Endothelial cell of umbilical vein (primary cell): Measurements from ENCODE around the gene IL18. TPM values are rescaled to one million over a fixed set of nuclear protein-coding genes. Genes with fewer than 3 reads are reported as not detected.

Experiments used
- BruUV-seq: library from RNA; stranded (reverse); fragments of 400-500 nt; replicated peaks from 2 replicates; lab custom pipeline; 2021; lab: Mats Ljungman, UMichigan
- CTCF ChIA-PET: fragments of 300-600, 350-600 bp; sonication (Branson Sonifier 250); formaldehyde crosslinking; loops from one replicate; lab custom pipeline; 2021; ENCODE audit warnings: antibody characterized with exemption, inconsistent platforms; lab: Charles Lee
- POLR2A ChIA-PET: fragments of 300-600, 350-600 bp; sonication (Branson Sonifier 250); formaldehyde crosslinking; loops from one replicate; lab custom pipeline; 2021; ENCODE audit warnings: antibody characterized with exemption, inconsistent platforms; lab: Charles Lee
- DNase-seq: peaks from one replicate; pipeline ENCODE4 v3.0.0-alpha.2; 2011; ENCODE audit warnings: low read depth, low spot score
- FAIRE-seq: peaks from 2 replicates; lab custom pipeline; 2011; peaks lifted over from hg19 to GRCh38; lab: Jason Lieb, UNC
- H2AFZ ChIP-seq: 2 replicates; pipeline ENCODE4 v1.6.0; 2012; ENCODE audit warnings: low read depth, low read length, control low read depth, inconsistent platforms
- H3K27ac ChIP-seq: 2 replicates; pipeline ENCODE4 v1.5.1; 2011; ENCODE audit warnings: low read depth, mild to moderate bottlenecking, control low read depth, low read length, moderate library complexity; ENCODE audit not compliant: insufficient read depth
- H3K27me3 ChIP-seq, 2 experiments: 2 replicates each; pipeline versions ENCODE4 v1.6.0 to v1.6.1; 2011; ENCODE audit warnings: low read length in 2 of 2, mixed read lengths in 1 of 2; ENCODE audit not compliant: control insufficient read depth in 2 of 2, insufficient read depth in 2 of 2
- H3K36me3 ChIP-seq, 2 experiments: 2 replicates in 1 of 2; 3 replicates in 1 of 2; pipeline ENCODE4 v1.5.1; 2011; ENCODE audit warnings: low read length in 2 of 2, mild to moderate bottlenecking in 1 of 2, moderate library complexity in 1 of 2; ENCODE audit not compliant: control insufficient read depth in 2 of 2, insufficient read depth in 2 of 2; ENCODE audit errors: extremely low read depth in 1 of 2
- H3K4me1 ChIP-seq: 3 replicates; pipeline ENCODE4 v1.5.1; 2011; ENCODE audit warnings: mild to moderate bottlenecking, low read length; ENCODE audit not compliant: control insufficient read depth, insufficient read depth; ENCODE audit errors: extremely low read depth
- H3K4me2 ChIP-seq: 2 replicates; pipeline ENCODE4 v1.6.1; 2011; ENCODE audit warnings: low read length, control low read depth, mixed read lengths; ENCODE audit not compliant: insufficient read depth
- H3K4me3 ChIP-seq, 3 experiments: fragments of 200-600 bp in 1 of 3; sonication (generic), shearing (Covaris generic) in 1 of 3; replicated peaks in 1 of 3; 2 replicates each; pipeline ENCODE4 v1.5.1; 2011 to 2016; ENCODE audit warnings: control low read depth in 3 of 3, low read length in 3 of 3, mild to moderate bottlenecking in 2 of 3, inconsistent platforms in 1 of 3, low read depth in 1 of 3, moderate library complexity in 1 of 3; ENCODE audit not compliant: insufficient read depth in 1 of 3
- H3K79me2 ChIP-seq: 2 replicates; pipeline ENCODE4 v1.6.0; 2012; ENCODE audit warnings: low read length, inconsistent platforms; ENCODE audit not compliant: control insufficient read depth, insufficient read depth
- H3K9ac ChIP-seq: replicated peaks from 2 replicates; pipeline ENCODE3; 2011; ENCODE audit warnings: low read length, control low read depth; ENCODE audit not compliant: insufficient read depth; ENCODE audit errors: extremely low read depth
- H3K9me1 ChIP-seq: replicated peaks from 3 replicates; pipeline ENCODE4 v1.6.0; 2011; ENCODE audit warnings: mild to moderate bottlenecking, low read length; ENCODE audit not compliant: control insufficient read depth, insufficient read depth; ENCODE audit errors: extremely low read depth
- H3K9me3 ChIP-seq: replicated peaks from 2 replicates; pipeline ENCODE4 v1.5.1; 2012; ENCODE audit warnings: low read length, inconsistent platforms; ENCODE audit not compliant: control insufficient read depth, insufficient read depth
- H4K20me1 ChIP-seq: replicated peaks from 2 replicates; pipeline ENCODE3; 2011; ENCODE audit warnings: mild to moderate bottlenecking, low read length; ENCODE audit not compliant: control insufficient read depth, insufficient read depth; ENCODE audit errors: extremely low read depth
- CTCF ChIP-seq, 2 donors: IDR thresholded peaks; 1 replicate in 1 of 2; 2 replicates in 1 of 2; pipeline ENCODE4 v1.5.1; 2011; ENCODE audit warnings: low read length in 2 of 2, mild to moderate bottlenecking in 2 of 2, moderate library complexity in 2 of 2, control low read depth in 1 of 2, inconsistent platforms in 1 of 2, low read depth in 1 of 2; ENCODE audit not compliant: insufficient read depth in 1 of 2; ENCODE audit errors: extremely low read depth in 1 of 2
- EZH2 ChIP-seq: IDR thresholded peaks from 2 replicates; pipeline ENCODE4 v1.6.1; 2012; ENCODE audit warnings: borderline replicate concordance, low read depth, mild to moderate bottlenecking, moderate library complexity, low read length, inconsistent platforms; ENCODE audit not compliant: severe bottlenecking
- FOS ChIP-seq: IDR thresholded peaks from 2 replicates; pipeline ENCODE4 v1.6.1; 2011; ENCODE audit warnings: mild to moderate bottlenecking, low read length, moderate library complexity, borderline replicate concordance; ENCODE audit not compliant: insufficient read depth
- GATA2 ChIP-seq: IDR thresholded peaks from 2 replicates; pipeline ENCODE4 v1.7.0; 2011; ENCODE audit warnings: low read depth, mild to moderate bottlenecking, moderate library complexity, mixed read lengths, low read length; ENCODE audit not compliant: insufficient read length, insufficient read depth
- JUN ChIP-seq: IDR thresholded peaks from 2 replicates; pipeline ENCODE4 v1.6.1; 2011; ENCODE audit warnings: borderline replicate concordance, low read depth; ENCODE audit not compliant: insufficient read length, insufficient read depth
- MYC ChIP-seq: IDR thresholded peaks from one replicate; pipeline ENCODE4 v1.6.1; 2011; ENCODE audit warnings: mild to moderate bottlenecking, low read depth, low read length
- POLR2A ChIP-seq: IDR thresholded peaks from 2 replicates; pipeline ENCODE4 v1.6.1; 2012; ENCODE audit warnings: low read depth, mild to moderate bottlenecking, control low read depth, low read length
- POLR2AphosphoS5 ChIP-seq: IDR thresholded peaks from 2 replicates; pipeline ENCODE4 v1.6.1; 2012; ENCODE audit warnings: low read depth, mild to moderate bottlenecking, control low read depth, low read length, moderate library complexity; ENCODE audit not compliant: insufficient read depth
- dilution Hi-C: fragments of 300-500 bp; cut with MboI; formaldehyde crosslinking; loops from one replicate; pipeline ENCODE4 v1.15.0; 2019; ENCODE audit warnings: low sequenced_read_pairs; ENCODE audit not compliant: extremely low pct_ligation_motif_present
- intact Hi-C: fragments of 100-400 bp; cut with micrococcal nuclease; formaldehyde crosslinking; loops from one replicate; pipeline ENCODE4 v1.10.0; 2022
- polyA plus RNA-seq, 4 experiments: library from polyadenylated mRNA; depleted of rRNA in 3 of 4; stranded (reverse) in 3 of 4; unstranded in 1 of 4; fragments of >200 nt; gene quantifications; 2 replicates each; pipeline versions ENCODE4 v1.2.1 to v1.2.3, GENCODE V29; 2011 to 2012; ENCODE audit warnings: missing spikeins in 1 of 4
- total RNA-seq: library from RNA; stranded (reverse); gene quantifications from 2 replicates; pipeline ENCODE4 v1.2.3, GENCODE V29; 2021
- TF ChIP-seq, protein P1 (sequence below): IDR thresholded peaks from 2 replicates; pipeline ENCODE4 v1.6.1; 2011; ENCODE audit not compliant: insufficient read depth, insufficient read length

The IL18 gene
- total and polyA plus RNA-seq, 2 donors (not counting 3 experiments of a cell fraction or from before 2014, with no cell fraction given), result 0.73 to 1.5 TPM

DNA sequence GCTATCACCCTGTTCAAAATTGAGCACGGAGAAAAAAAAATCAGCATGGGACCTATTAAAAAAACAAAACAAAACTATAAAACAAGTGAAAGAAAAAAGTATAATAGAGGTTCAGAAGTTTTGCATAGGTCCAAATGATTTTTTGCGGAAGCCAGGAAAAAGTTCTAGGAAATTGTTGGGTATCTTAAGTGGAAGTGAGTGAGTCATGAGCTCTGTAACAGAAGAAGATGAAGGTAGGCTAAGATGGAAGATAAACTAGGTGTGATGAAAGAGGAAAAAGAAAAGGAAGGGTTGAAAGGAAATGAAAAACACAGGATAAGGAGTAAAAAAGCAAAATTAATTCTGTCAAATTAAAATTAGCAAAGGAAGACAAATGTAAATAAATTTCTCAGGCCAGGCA is 49.4 kb downstream of the IL18 start:
- H3K9ac ChIP-seq, result no peak overlapping the region
- no peak overlapping the region for H3K27ac ChIP-seq
- no peaks in the 10 kb centered on the region for H3K36me3 ChIP-seq
- no peaks in the 10 kb centered on the region for H3K9me1 ChIP-seq
- H4K20me1 ChIP-seq, result no peaks in the 10 kb centered on the region
- POLR2A ChIA-PET, result no interaction called here
- no peak overlapping the region for H2AFZ ChIP-seq
- no peak overlapping the region for H3K4me3 ChIP-seq
- intact Hi-C loops, result no loop called here
- no peak for DNase-seq
- CTCF ChIA-PET, result interaction anchor here (0.5 to 6.6 kb wide), 29 partner anchors 8 to 1175 kb away, joined by 3 to 150 read pairs (median 5); partner anchors contain the start of genes BCO2, IL18, SDHD and TIMM8B
- dilution Hi-C loops, result no loop called here
- peaks cover 3% of the 10 kb centered on the region for H3K4me1 ChIP-seq
- BruUV-seq, result no TSS peak
- no peaks in the 10 kb centered on the region for H3K79me2 ChIP-seq
- no peak for FAIRE-seq
- no peak overlapping the region for H3K4me2 ChIP-seq
- no peaks in the 10 kb centered on the region for H3K9me3 ChIP-seq
- TF ChIP-seq POLR2AphosphoS5 (no peak), GATA2 (no peak), MYC (no peak), EZH2 (no peak), FOS (no peak), POLR2A (no peak), JUN (no peak), CTCF (IDR thresholded peaks at IDR 0.05; ENCODE audit: extremely low read depth in 1 of 2, insufficient read depth in 1 of 2, low read depth in 1 of 2, low read length in 2 of 2) (no peak)
- TF ChIP-seq, protein P1, sequence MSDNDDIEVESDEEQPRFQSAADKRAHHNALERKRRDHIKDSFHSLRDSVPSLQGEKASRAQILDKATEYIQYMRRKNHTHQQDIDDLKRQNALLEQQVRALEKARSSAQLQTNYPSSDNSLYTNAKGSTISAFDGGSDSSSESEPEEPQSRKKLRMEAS, result no peak
- H3K27me3 ChIP-seq, result no peaks in the 10 kb centered on the region
